GM18858 (cell line): ENCODE data around the gene CLCN2.

Experiments used
- ATAC-seq: cut with Tn5 transposase; IDR thresholded peaks from one replicate; pipeline ENCODE4 v1.9.1; 2021; ENCODE audit not compliant: unreplicated experiment

CLCN2 gene

GRCh38 chr3:184360929-184361531 is 375 bp downstream of the CLCN2 start:
- no peak for ATAC-seq

DNA sequence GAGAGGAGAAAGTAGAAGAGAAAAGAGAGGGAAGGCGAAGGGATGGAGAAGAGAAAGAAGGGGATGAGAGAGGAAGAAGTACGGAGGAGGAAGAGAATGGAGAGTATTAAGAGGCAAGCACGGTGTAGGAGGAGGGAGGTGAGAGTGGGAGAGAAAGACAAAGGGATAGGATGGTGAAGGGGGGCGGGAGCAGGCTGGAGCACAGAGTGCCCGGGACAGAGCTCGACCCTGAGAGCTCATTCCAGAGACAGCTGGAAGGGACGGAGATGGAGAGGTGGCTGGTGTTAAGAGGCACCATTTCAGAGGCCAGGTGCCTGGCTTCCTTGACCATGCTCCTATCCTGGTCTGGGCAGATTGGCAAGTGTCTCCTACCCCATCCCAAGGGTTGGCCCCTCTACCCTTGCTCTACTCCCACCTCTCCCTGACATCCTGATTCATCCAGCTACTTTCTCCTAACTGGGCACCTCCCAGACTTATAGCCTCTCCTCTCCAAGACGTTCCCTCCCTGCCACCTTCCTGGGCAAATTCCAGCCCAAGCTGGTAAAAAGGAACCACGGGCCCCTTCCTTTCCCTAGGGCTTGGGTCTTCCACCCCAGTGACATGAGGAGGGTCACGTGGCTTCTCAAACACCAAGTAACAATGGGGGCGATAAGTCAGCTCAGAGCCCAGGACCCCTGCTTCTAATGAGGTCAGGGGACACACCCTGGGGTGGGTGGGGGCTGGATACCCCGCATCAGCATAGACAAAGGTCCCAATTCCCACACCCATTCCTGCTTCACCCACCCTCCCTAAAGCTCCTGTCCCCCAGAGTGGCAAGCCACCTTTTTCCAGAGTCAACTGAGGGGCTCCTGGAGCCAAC is 1.1 kb downstream of the CLCN2 start:
- ATAC-seq: no peak

- no peak for ATAC-seq
Observed at GRCh38 chr3:184359610-184360009, 1.8 kb downstream of the CLCN2 start.

DNA sequence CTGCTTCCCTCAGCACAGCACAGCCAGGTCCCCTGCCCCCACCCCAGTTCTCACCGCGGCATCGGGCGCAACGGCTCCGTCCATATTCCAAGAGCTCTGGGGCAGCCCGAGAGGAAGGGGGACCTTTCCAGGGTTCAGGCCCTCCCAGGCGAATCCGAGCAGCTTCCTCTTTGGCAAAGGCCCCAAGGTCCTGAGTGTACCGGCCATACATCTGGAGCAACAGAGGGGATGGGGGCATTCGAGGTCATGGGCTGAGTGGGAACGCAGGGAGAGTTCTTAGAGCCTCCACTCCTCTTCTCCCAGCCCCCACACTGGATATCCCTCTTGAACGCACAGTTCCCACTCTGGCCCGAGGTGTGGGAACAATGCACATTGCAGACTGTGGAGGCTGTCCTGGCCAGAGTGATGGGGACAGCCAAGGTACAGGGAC is 2.5 kb downstream of the CLCN2 start:
- no peak for ATAC-seq

GRCh38 chr3:184358124-184358767 is 3.2 kb downstream of the CLCN2 start:
- no peak for ATAC-seq

- no peak for ATAC-seq
Observed at GRCh38 chr3:184357248-184358123, 3.9 kb downstream of the CLCN2 start.

GRCh38 chr3:184355261-184356040 is 6.0 kb downstream of the CLCN2 start:
- no peak for ATAC-seq

- ATAC-seq: no peak
Observed at GRCh38 chr3:184354754-184355153, 6.7 kb downstream of the CLCN2 start.

DNA sequence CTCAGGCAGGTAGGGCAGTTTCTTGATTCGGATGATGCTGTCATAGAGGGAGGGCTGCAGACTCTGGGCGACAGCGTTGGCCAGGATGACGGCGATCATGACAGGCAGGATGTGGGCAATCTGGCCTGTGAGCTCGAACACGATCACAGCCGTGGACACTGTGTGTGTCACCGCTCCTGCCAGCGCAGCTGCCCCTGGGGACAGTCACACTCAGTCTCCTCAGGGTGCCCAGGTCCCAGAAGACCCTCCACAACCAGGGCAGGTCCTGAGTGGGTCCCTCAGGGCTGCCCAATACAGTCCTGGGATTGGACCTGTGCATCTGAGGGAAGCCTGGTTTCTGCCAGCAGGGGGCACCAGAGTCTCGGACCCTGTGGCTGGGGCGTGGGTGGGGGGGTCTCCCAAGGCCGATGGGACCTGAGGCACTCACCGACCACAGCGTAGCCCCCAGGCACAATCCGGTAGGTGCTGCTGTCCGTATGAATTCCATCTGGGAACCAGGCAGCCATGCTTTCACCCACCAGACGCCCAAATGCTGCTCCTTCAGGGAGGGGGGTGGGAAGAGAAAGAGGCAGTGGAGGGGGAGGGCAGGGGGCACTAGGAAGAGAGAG is 7.2 kb downstream of the CLCN2 start:
- ATAC-seq: no peak

DNA sequence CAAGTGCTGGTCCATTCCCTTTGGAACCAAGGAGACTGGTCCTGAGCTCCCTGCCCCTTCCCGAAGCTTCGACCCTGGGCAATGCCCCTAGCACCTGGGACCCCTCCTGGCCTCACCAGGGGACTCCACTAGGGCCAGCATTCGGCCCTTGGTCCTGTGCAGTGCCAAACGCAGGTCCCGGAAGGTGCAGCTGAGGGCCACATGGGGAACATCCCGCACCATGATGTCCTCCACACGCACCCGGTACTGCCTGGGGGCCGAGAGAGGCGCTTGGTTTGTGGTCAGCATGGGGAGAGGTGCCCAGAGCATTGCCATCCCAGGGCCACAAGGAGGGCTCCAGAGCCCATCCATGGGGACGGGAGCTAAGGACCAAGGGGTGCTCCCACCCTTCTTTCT is 7.9 kb downstream of the CLCN2 start:
- ATAC-seq: no peak

DNA sequence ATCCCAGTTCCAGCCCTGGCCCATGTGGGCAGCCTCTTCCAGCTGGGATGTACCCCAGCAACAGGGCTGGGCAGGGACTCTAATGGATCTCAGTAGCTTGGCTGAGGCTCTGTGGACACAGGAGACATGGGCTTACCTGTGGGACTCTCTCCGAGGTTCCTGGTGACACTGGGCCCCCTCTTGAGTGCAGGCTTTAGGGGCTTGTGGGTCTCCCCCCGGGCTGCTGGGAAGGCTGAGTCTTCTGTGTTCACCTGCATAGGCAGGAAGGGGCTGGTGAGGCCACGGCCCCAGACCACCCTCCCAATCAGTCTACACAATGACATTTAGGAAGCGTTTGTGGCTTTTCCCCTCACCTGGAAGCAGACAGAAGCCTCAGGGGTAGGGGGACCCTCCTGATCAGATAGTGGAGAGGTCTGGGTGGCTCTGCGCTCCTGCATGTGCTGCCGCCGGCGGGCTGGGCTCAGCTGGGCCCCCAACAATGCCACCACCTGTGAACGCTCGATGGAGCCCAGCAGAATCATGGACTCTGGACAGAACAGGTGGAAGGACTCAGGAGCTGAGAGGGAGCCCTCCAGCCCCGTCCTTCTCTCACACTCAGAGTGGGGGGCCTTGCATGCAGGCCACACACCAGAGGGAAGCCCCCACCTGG is 8.4 kb downstream of the CLCN2 start:
- ATAC-seq: no peak

GRCh38 chr3:184352149-184352785 is 9.1 kb downstream of the CLCN2 start:
- ATAC-seq: no peak

- ATAC-seq: no peak
Observed at GRCh38 chr3:184351511-184352148, 9.8 kb downstream of the CLCN2 start.

DNA sequence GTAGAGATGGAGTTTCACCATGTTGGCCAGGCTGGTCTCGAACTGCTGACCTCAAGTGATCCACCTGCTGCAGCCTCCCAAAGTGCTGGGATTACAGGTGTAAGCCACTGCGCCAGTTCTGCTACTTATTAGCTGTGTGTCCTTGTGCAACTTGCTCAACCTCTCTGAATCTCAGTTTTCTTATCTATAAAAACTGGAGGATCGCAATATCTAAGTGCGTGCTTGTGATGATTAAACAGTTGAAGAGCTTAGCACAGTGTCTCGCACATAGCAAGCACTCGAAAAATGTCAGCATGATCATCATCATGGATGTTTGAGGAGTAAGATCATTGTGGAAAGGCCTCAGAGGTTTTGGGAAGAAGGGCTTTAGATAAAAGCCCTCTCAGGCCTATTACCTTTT is 10.8 kb downstream of the CLCN2 start:
- ATAC-seq: no peak

- ATAC-seq: no peak
Observed at GRCh38 chr3:184349563-184350470, 11.6 kb downstream of the CLCN2 start.

DNA sequence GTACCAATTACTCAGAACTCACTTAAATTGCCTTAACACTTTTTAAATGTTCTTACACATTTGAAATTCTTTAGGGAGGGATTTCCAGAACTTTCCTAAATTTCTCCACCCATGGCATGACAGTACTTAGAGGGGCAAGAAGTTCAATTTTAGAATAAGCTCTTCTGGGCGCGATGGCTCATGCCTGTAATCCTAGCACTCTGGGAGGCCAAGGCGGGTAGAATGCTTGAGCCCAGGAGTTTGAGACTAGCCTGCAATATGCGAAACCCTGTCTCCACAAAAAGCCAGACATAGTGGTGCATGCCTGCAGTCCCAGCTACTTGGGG is 13.4 kb downstream of the CLCN2 start:
- ATAC-seq: no peak

DNA sequence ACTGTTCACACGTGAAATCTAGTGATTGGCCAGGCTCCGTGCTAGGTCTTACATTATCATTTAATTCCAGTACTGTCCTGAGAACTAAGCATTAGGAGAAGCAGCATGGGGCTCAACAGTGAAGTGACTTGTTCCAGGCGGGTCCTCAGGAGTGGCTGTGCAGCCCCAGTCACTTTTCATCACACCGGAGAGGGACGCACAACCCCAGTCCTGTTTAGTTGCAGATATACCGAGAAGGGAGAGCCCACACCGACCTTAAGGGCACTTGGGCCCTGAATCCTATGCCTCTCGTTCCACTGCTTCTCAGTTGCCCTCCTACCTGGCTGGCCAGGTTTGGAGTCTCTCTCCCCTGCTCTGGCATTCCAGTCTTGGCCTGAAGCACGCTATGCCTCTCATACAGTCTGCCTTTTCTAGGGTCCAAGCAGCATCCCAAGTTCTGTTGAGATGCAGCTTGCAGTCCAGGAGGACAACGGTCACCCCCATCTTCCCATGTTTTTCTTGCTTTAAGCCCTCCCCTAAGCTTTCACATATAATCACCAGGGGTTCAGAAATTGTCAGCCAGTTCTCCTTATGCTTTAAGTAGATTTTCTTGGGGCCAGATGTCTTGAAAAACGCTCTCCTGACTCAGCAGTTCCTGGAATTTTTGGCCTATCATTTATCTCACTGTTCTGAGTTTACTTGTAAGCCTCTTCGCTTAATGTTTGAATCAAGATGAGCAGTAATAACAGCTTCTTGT is 13.9 kb downstream of the CLCN2 start:
- no peak for ATAC-seq
